NCI-H345 (cell line): Measurements from ENCODE around the gene USF3.

Experiments used
- DNase-seq: peaks from one replicate; lab custom pipeline; 2025; lab: John Stamatoyannopoulos, UW

Gene USF3

DNA sequence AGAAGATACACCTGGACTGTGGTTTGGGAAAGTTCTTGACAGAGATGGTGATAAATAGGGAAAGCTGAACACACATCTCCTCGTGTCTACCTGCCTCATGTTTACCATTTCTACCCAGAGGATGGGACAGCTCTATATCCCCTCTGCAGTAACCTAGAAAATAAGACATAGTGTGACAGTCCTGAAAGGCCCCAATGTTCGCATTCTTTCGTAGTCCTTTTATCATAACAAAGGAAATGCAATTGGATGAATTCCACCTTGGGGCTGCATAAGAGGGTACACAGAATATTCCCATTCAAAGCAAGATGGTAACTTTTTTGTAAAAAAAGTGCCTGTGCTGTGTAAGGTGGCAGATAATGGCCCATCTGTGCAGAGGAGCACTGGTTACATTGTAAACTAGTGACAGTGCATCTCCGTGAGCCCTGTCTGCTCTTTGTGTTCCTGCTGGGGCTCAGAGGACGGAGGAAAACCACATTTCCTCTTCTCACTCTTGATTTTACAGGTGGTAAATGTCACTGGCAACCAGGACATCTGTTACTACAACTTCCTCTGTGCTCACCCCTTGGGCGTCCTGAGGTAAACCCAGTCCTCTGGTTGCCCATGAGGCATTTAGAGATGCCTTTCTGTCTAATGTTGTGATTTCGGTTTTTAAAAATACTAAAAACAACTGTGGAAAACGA is 89.8 kb downstream of the USF3 start:
- no peak for DNase-seq

- no peak for DNase-seq
Observed at GRCh38 chr3:113602836-113603235, 93.6 kb downstream of the USF3 start.

DNA sequence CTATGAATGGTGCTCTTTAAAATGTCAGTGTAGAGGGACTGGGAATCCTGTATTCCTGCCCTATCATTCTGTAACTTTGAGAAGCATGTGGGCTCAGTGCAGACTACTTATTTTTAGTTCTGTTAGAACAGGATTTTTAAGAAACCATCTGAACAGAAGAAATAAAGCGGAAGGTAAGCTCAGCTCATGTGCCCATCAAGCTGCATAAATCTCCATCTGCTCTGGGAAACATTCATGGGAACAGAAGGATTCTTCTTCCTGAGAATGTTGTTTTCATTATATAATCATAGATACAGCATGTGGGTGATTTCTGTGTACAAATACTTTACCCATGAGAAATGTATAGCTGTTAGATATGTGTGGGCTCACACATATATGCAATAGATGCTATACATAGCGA is 94.2 kb downstream of the USF3 start:
- DNase-seq, result no peak

DNA sequence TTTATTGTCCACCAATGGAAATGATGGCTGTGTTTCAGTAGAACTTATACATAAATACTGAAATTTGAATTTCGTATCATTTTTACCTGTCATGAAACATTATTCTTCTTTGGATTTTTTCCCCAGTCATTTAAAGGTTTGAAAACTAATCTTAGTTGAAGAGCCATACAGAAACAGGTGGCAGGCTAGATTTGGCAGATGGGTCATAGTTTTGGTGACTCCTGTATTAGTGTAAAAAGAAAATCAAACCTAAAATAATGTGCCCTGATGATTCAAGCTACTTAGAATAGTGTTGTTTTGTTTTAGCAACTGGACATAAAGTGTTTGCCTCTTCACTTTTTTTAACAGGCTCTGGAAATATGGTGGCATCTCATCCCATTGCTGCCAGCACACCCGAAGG is 95.2 kb downstream of the USF3 start:
- no peak for DNase-seq

- DNase-seq, result no peak
Observed at GRCh38 chr3:113600418-113601182, 95.8 kb downstream of the USF3 start.
